ENCODE data around the gene OPN5.
"Not testable (repeated sequence)": the region's sequence is repeated elsewhere in the genome, so short reads cannot be mapped to it uniquely, and the experiment has no call there.

Gene OPN5

GRCh38 chr6:47781732-47782131 is at the start of gene OPN5:
Gene OPN5, plus strand, starts transcription at chr6:47782032. Its CDS starts 35 bp downstream, at chr6:47782067.
- DNase-seq = no peak

- no peak for DNase-seq
These were observed 47.8 kb upstream of the OPN5 start for GRCh38 chr6:47733879-47734558.

- DNase-seq = no peak
These were observed 46.9 kb upstream of the OPN5 start for GRCh38 chr6:47734831-47735481.

GRCh38 chr6:47736083-47736700 is 45.6 kb upstream of the OPN5 start:
- no peak for DNase-seq

- DNase-seq = no peak
These were observed 44.4 kb upstream of the OPN5 start for GRCh38 chr6:47737406-47737805.

GRCh38 chr6:47740714-47741113 is 41.1 kb upstream of the OPN5 start:
- DNase-seq = no peak

- no peak for DNase-seq
These were observed 40.0 kb upstream of the OPN5 start for GRCh38 chr6:47741807-47742206.

GRCh38 chr6:47743744-47744143 is 38.1 kb upstream of the OPN5 start:
- no peak for DNase-seq

GRCh38 chr6:47745269-47745668 is 36.6 kb upstream of the OPN5 start:
- not testable (repeated sequence) for DNase-seq

- DNase-seq = no peak
These were observed 32.1 kb upstream of the OPN5 start for GRCh38 chr6:47749757-47750156.

- DNase-seq = no peak
These were observed 29.0 kb upstream of the OPN5 start for GRCh38 chr6:47752801-47753200.

- no peak for DNase-seq
These were observed 22.5 kb upstream of the OPN5 start for GRCh38 chr6:47759364-47759763.

- DNase-seq = no peak
These were observed 19.3 kb upstream of the OPN5 start for GRCh38 chr6:47762502-47762901.

- DNase-seq = no peak
These were observed 15.4 kb upstream of the OPN5 start for GRCh38 chr6:47766445-47766844.

GRCh38 chr6:47767102-47767501 is 14.7 kb upstream of the OPN5 start:
- no peak for DNase-seq

- DNase-seq = no peak
These were observed 11.8 kb upstream of the OPN5 start for GRCh38 chr6:47769982-47770381.

GRCh38 chr6:47772359-47772758 is 9.5 kb upstream of the OPN5 start:
- no peak for DNase-seq

GRCh38 chr6:47773005-47773404 is 8.8 kb upstream of the OPN5 start:
- no peak for DNase-seq

- no peak for DNase-seq
These were observed 1.1 kb upstream of the OPN5 start for GRCh38 chr6:47780510-47781356.

- no peak for DNase-seq
These were observed 3.4 kb downstream of the OPN5 start for GRCh38 chr6:47785182-47785581.

- no peak for DNase-seq
These were observed 6.0 kb downstream of the OPN5 start for GRCh38 chr6:47787620-47788497.

GRCh38 chr6:47788498-47788884 is 6.7 kb downstream of the OPN5 start:
- DNase-seq = no peak
